Liver (tissue), 9 donors: ENCODE results near the gene ATG5. TPM values are rescaled to one million over a fixed set of nuclear protein-coding genes. Genes with fewer than 3 reads are reported as not detected.

Experiments
- DNase-seq: peaks from one replicate; pipeline ENCODE4 v3.0.0-alpha.2; 2017; ENCODE audit warnings: low spot score
- H3K27ac ChIP-seq, 2 donors: one replicate each; pipeline ENCODE4 v1.7.0; 2013; ENCODE audit warnings: inconsistent platforms in 2 of 2, low read length in 2 of 2, control low read depth in 1 of 2, low read depth in 1 of 2, mild to moderate bottlenecking in 1 of 2
- H3K27me3 ChIP-seq, 4 donors: one replicate each; pipeline versions ENCODE4 v1.6.1 to v1.7.0; 2013; ENCODE audit warnings: low read length in 3 of 4, inconsistent platforms in 1 of 4, mild to moderate bottlenecking in 1 of 4, moderate library complexity in 1 of 4; ENCODE audit not compliant: control insufficient read depth in 4 of 4, insufficient read depth in 4 of 4
- H3K36me3 ChIP-seq, 4 donors: one replicate each; pipeline versions ENCODE4 v1.6.1 to v1.7.0; 2013; ENCODE audit warnings: low read length in 3 of 4, mild to moderate bottlenecking in 3 of 4, low read depth in 1 of 4, moderate library complexity in 1 of 4; ENCODE audit not compliant: control insufficient read depth in 4 of 4, insufficient read depth in 3 of 4
- H3K4me1 ChIP-seq, 4 donors: one replicate each; pipeline versions ENCODE4 v1.6.1 to v1.7.0; 2013; ENCODE audit warnings: low read length in 3 of 4, mild to moderate bottlenecking in 3 of 4, moderate library complexity in 1 of 4; ENCODE audit not compliant: control insufficient read depth in 4 of 4, insufficient read depth in 4 of 4
- H3K4me3 ChIP-seq, 3 donors: one replicate each; pipeline versions ENCODE4 v1.6.1 to v1.7.0; 2013; ENCODE audit warnings: low read length in 3 of 3, control low read depth in 1 of 3, low read depth in 1 of 3, mild to moderate bottlenecking in 1 of 3
- H3K9ac ChIP-seq, 2 donors: one replicate each; pipeline ENCODE4 v1.7.0; 2013; ENCODE audit warnings: low read length in 2 of 2, mild to moderate bottlenecking in 2 of 2, moderate library complexity in 2 of 2, control low read depth in 1 of 2, low read depth in 1 of 2
- H3K9me3 ChIP-seq, 4 donors: one replicate each; pipeline versions ENCODE4 v1.6.1 to v1.7.0; 2013; ENCODE audit warnings: low read length in 3 of 4; ENCODE audit not compliant: control insufficient read depth in 4 of 4
- ATF3 ChIP-seq: IDR thresholded peaks from 2 replicates; pipeline ENCODE4 v1.6.1; 2016; ENCODE audit warnings: antibody characterized with exemption
- CTCF ChIP-seq: fragments of 150-350 bp; IDR thresholded peaks from 2 replicates; pipeline ENCODE4 v1.5.1; 2017; ENCODE audit warnings: improper control_type of control experiment, low read depth, low read length; ENCODE audit not compliant: missing input control
- EGR1 ChIP-seq, 2 donors: IDR thresholded peaks; 2 replicates each; pipeline ENCODE4 v1.6.1; 2016 to 2018; ENCODE audit warnings: antibody characterized with exemption in 2 of 2, low read depth in 2 of 2
- FOXA1 ChIP-seq: IDR thresholded peaks from 2 replicates; pipeline ENCODE4 v1.6.1; 2016; ENCODE audit warnings: antibody characterized with exemption
- FOXA2 ChIP-seq: IDR thresholded peaks from 2 replicates; pipeline ENCODE4 v1.6.1; 2016; ENCODE audit warnings: antibody characterized with exemption
- GABPA ChIP-seq, 2 donors: IDR thresholded peaks in 1 of 2; conservative IDR thresholded peaks in 1 of 2; 2 replicates each; pipeline ENCODE4 v1.6.1; 2016; ENCODE audit warnings: antibody characterized with exemption in 2 of 2, mild to moderate bottlenecking in 1 of 2, moderate library complexity in 1 of 2
- HNF4A ChIP-seq, 2 donors: conservative IDR thresholded peaks; 2 replicates each; pipeline ENCODE4 v1.6.1; 2016; ENCODE audit warnings: antibody characterized with exemption in 2 of 2, mild to moderate bottlenecking in 2 of 2
- HNF4G ChIP-seq: IDR thresholded peaks from 2 replicates; pipeline ENCODE4 v1.6.1; 2016; ENCODE audit warnings: antibody characterized with exemption
- JUND ChIP-seq, 2 donors: IDR thresholded peaks; 2 replicates each; pipeline ENCODE4 v1.6.1; 2016; ENCODE audit warnings: antibody characterized with exemption in 2 of 2
- MAX ChIP-seq: IDR thresholded peaks from 2 replicates; pipeline ENCODE4 v1.6.1; 2016; ENCODE audit warnings: antibody characterized with exemption
- NR2F2 ChIP-seq: IDR thresholded peaks from 2 replicates; pipeline ENCODE4 v1.6.1; 2016; ENCODE audit warnings: antibody characterized with exemption
- RAD21 ChIP-seq, 2 donors: IDR thresholded peaks; 2 replicates each; pipeline ENCODE4 v1.6.1; 2016; ENCODE audit warnings: antibody characterized with exemption in 2 of 2, mild to moderate bottlenecking in 2 of 2
- REST ChIP-seq: IDR thresholded peaks from 2 replicates; pipeline ENCODE4 v1.6.1; 2016; ENCODE audit warnings: antibody characterized with exemption, mild to moderate bottlenecking
- RXRA ChIP-seq, 2 donors: IDR thresholded peaks; 2 replicates each; pipeline ENCODE4 v1.6.1; 2017 to 2018; ENCODE audit warnings: antibody characterized with exemption in 2 of 2, mild to moderate bottlenecking in 1 of 2
- SP1 ChIP-seq: IDR thresholded peaks from 2 replicates; pipeline ENCODE4 v1.6.1; 2018; ENCODE audit warnings: antibody characterized with exemption, mild to moderate bottlenecking
- TAF1 ChIP-seq: conservative IDR thresholded peaks from 2 replicates; pipeline ENCODE4 v1.6.1; 2016; ENCODE audit warnings: antibody characterized with exemption, mild to moderate bottlenecking
- YY1 ChIP-seq: IDR thresholded peaks from 2 replicates; pipeline ENCODE4 v1.6.1; 2016; ENCODE audit warnings: antibody characterized with exemption, mild to moderate bottlenecking
- ZBTB33 ChIP-seq: IDR thresholded peaks from 2 replicates; pipeline ENCODE4 v1.6.1; 2016; ENCODE audit warnings: antibody characterized with exemption
- WGBS: extraction: QIAGEN DNeasy Blood & Tissue Kit; methylation state at CpG from one replicate; pipeline ENCODE4 v1.1.7; 2013; 5-methylcytosine and 5-hydroxymethylcytosine counted together
- polyA plus RNA-seq, 2 donors: library from polyadenylated mRNA; stranded (reverse) in 1 of 2; unstranded in 1 of 2; fragments of 200-250 nt in 1 of 2; fragments of >200 nt in 1 of 2; fragmentation: Nextera tagmentation in 1 of 2; extraction: Ambion mirVana in 1 of 2; gene quantifications; one replicate each; pipeline versions ENCODE4 v1.2.1 to v1.2.3, GENCODE V29; 2013 to 2015
- total RNA-seq, 2 donors: library from RNA; depleted of rRNA; stranded (reverse); fragments of >200 nt; gene quantifications; one replicate each; pipeline ENCODE4 v1.2.3, GENCODE V29; 2014
- donor health status: healthy.
- donor health status: healthy.
- donor health status: healthy.
- donor health status: healthy.
- donor health status: healthy.

ATG5 gene
- total and polyA plus RNA-seq, 4 donors, result 10.0 to 25.7 (median 19.7) TPM

- no peak for DNase-seq
- no peaks in the 10 kb centered on the region for H3K27me3 ChIP-seq
- H3K4me3 ChIP-seq, result no peak overlapping the region
- 97% methylated on average over 1 of the region's 1 CpG for WGBS
- H3K9me3 ChIP-seq, result peaks cover 0 to 5% (median 0%) of the 10 kb centered on the region in 4 donors
- TF ChIP-seq FOXA1 (no peak), HNF4G (no peak), FOXA2 (no peak), ZBTB33 (no peak), JUND (IDR thresholded peaks at IDR 0.05) (no peak), ATF3 (no peak), RAD21 (IDR thresholded peaks at IDR 0.05) (no peak), RXRA (IDR thresholded peaks at IDR 0.05) (no peak), SP1 (no peak), CTCF (no peak), EGR1 (IDR thresholded peaks at IDR 0.05; ENCODE audit: low read depth in 2 of 2) (no peak), HNF4A (conservative IDR thresholded peaks at IDR 0.05) (no peak), GABPA (IDR thresholded peaks at IDR 0.05 in 1 of 2, conservative IDR thresholded peaks at IDR 0.05 in 1 of 2) (no peak)
- no peak overlapping the region for H3K9ac ChIP-seq
- peaks cover 1 to 16% (median 9%) of the 10 kb centered on the region in 4 donors for H3K36me3 ChIP-seq
- no peaks in the 10 kb centered on the region for H3K4me1 ChIP-seq
- H3K27ac ChIP-seq, result no peak overlapping the region
Observed at GRCh38 chr6:106290954-106291353, 34.6 kb downstream of the ATG5 start.

GRCh38 chr6:106290032-106290431 lies 35.5 kb downstream of the ATG5 start:
- H3K4me1 ChIP-seq, result no peaks in the 10 kb centered on the region
- H3K27me3 ChIP-seq, result no peaks in the 10 kb centered on the region
- DNase-seq, result no peak
- over 99% methylated on average over 4 of the region's 4 CpGs for WGBS
- TF ChIP-seq EGR1 (IDR thresholded peaks at IDR 0.05; ENCODE audit: low read depth in 2 of 2) (no peak), TAF1 (no peak), HNF4G (no peak), CTCF (no peak), RXRA (IDR thresholded peaks at IDR 0.05) (no peak), ZBTB33 (no peak), RAD21 (IDR thresholded peaks at IDR 0.05) (no peak), REST (no peak), MAX (no peak), FOXA2 (no peak), GABPA (IDR thresholded peaks at IDR 0.05 in 1 of 2, conservative IDR thresholded peaks at IDR 0.05 in 1 of 2) (no peak), NR2F2 (no peak), FOXA1 (no peak), JUND (IDR thresholded peaks at IDR 0.05) (no peak), ATF3 (no peak), SP1 (no peak), YY1 (no peak), HNF4A (conservative IDR thresholded peaks at IDR 0.05) (no peak)
- H3K9me3 ChIP-seq, result peaks cover 0 to 5% (median 0%) of the 10 kb centered on the region in 4 donors
- H3K9ac ChIP-seq, result no peak overlapping the region
- no peak overlapping the region for H3K4me3 ChIP-seq
- no peak overlapping the region for H3K27ac ChIP-seq
- H3K36me3 ChIP-seq, result peaks cover 1 to 16% (median 9%) of the 10 kb centered on the region in 4 donors
